Cardiac muscle cell (in vitro differentiated cells and primary cell): ENCODE data around the gene ZNF76. TPM values are rescaled to one million over a fixed set of nuclear protein-coding genes. Genes with fewer than 3 reads are reported as not detected.
A peak's percentile ranks its signal among the peaks of the same experiment; 100 is the strongest.
"Not testable (repeated sequence)": the region's sequence is repeated elsewhere in the genome, so short reads cannot be mapped to it uniquely, and the experiment has no call there.

ENCODE experiments used
- DNase-seq, 2 donors: peaks; one replicate each; pipeline versions ENCODE4 v3.0.0 to v3.0.0-alpha.2; 2010 to 2017; ENCODE audit warnings: low read depth in 1 of 2, low spot score in 1 of 2
- H3K27ac ChIP-seq: fragments of 200-600 bp; sonication (generic); 2 replicates; pipeline ENCODE4 v1.5.1; 2016
- H3K27me3 ChIP-seq: fragments of 200-600 bp; sonication (generic); 2 replicates; pipeline ENCODE4 v1.6.0; 2016; ENCODE audit warnings: control low read depth
- H3K36me3 ChIP-seq: fragments of 200-600 bp; sonication (generic); 2 replicates; pipeline ENCODE4 v1.5.1; 2016; ENCODE audit warnings: control low read depth
- H3K4me1 ChIP-seq: fragments of 200-600 bp; sonication (generic); 2 replicates; pipeline ENCODE4 v1.8.1; 2017; ENCODE audit warnings: low read depth, mild to moderate bottlenecking, mixed run types
- H3K4me3 ChIP-seq: fragments of 200-600 bp; sonication (generic); 2 replicates; pipeline ENCODE4 v1.5.1; 2016; ENCODE audit warnings: mild to moderate bottlenecking
- H3K9me3 ChIP-seq: fragments of 200-600 bp; sonication (generic); 2 replicates; pipeline ENCODE4 v1.5.1; 2017; ENCODE audit warnings: low read depth, mild to moderate bottlenecking, control low read depth
- polyA plus RNA-seq: library from polyadenylated mRNA; unstranded; fragments of >200 nt; fragmentation: Nextera tagmentation; extraction: Ambion mirVana; gene quantifications from 2 replicates; pipeline ENCODE4 v1.2.1, GENCODE V29; 2016
- total RNA-seq: library from RNA; depleted of rRNA; stranded (reverse); fragments of >200 nt; gene quantifications from 2 replicates; pipeline ENCODE4 v1.2.3, GENCODE V29; 2016
- TF ChIP-seq, protein P1 (sequence below): IDR thresholded peaks from 2 replicates; pipeline ENCODE4 v1.5.1; 2012; ENCODE audit warnings: low read depth, mild to moderate bottlenecking, low read length

ZNF76 gene
- total and polyA plus RNA-seq, 2 experiments from 2014 or later = 46.2 to 59.6 TPM

DNA sequence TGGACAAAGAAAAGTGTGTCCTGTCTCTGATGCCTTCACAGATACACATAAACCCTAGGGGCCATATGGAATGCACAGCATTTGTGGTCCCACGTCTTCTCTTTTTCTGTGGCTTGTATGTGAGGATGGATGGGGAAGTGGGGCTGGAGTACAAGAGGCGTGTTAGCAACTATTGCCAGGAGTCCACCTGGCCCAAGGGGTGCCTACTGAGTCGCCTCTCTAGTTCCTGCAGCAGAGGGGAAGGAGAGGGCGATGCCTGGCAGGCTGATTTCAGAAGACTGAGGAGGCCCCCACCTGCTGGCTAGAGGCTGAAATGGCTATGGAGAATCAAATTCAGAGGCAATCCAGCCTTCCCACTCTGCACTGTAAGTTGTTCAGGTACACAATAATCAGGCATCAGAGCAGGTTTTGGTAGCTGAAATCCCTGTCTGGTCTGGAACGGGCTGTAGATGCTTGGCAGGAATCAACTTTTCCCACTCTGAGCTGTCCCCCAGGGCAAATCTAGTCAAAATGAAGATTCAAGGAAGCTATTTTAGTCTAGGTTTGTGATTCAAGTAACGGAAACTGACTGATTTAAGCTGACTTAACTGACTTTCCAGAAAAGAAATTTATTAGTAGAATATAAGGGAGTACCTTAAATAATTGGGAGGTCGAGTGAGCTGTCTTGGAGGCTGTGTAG, 68.0 kb downstream of the ZNF76 start:
- no peaks in the 10 kb centered on the region for H3K36me3 ChIP-seq
- TF ChIP-seq, protein P1, sequence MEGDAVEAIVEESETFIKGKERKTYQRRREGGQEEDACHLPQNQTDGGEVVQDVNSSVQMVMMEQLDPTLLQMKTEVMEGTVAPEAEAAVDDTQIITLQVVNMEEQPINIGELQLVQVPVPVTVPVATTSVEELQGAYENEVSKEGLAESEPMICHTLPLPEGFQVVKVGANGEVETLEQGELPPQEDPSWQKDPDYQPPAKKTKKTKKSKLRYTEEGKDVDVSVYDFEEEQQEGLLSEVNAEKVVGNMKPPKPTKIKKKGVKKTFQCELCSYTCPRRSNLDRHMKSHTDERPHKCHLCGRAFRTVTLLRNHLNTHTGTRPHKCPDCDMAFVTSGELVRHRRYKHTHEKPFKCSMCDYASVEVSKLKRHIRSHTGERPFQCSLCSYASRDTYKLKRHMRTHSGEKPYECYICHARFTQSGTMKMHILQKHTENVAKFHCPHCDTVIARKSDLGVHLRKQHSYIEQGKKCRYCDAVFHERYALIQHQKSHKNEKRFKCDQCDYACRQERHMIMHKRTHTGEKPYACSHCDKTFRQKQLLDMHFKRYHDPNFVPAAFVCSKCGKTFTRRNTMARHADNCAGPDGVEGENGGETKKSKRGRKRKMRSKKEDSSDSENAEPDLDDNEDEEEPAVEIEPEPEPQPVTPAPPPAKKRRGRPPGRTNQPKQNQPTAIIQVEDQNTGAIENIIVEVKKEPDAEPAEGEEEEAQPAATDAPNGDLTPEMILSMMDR = peak; percentile 73
- no peak overlapping the region for H3K4me3 ChIP-seq
- H3K27ac ChIP-seq = no peak overlapping the region
- no peaks in the 10 kb centered on the region for H3K4me1 ChIP-seq
- DNase-seq = peak; percentile 64 to 80
- H3K27me3 ChIP-seq = no peaks in the 10 kb centered on the region
- H3K9me3 ChIP-seq = no peaks in the 10 kb centered on the region

DNA sequence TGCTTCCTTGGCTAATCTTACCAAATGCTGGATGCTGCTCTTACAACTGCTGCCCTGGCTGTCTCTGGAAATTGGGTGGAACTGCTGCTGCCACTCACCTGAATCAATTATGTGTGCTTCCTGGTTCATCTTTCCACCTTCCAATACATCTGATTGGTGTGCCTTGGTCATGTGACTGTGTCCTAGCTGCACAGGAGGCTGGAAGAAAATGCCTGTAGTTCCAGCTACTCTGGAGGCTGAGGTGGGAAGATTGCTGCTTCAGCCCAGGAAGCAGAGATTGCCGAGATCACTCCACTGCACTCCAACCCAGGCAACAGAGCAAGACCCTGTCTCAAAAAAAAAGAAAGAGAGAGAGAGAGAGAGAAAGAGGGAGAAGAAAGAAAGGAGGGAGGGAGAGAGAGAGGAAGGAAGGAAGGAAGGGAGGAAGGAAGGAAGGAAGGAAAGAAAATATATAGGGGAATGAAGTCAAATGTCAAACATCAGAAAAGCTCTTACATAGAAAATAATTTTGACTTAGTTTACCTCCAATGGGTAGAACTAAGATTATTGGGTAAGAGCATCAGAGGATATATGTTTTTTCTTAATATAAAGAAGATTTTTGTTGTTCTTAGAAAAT, 68.7 kb downstream of the ZNF76 start:
- H3K27ac ChIP-seq = no peak overlapping the region
- no peaks in the 10 kb centered on the region for H3K4me1 ChIP-seq
- TF ChIP-seq, protein P1 = no peak
- H3K27me3 ChIP-seq = no peaks in the 10 kb centered on the region
- no peak overlapping the region for H3K4me3 ChIP-seq
- DNase-seq = no peak
- H3K9me3 ChIP-seq = no peaks in the 10 kb centered on the region
- H3K36me3 ChIP-seq = no peaks in the 10 kb centered on the region

DNA sequence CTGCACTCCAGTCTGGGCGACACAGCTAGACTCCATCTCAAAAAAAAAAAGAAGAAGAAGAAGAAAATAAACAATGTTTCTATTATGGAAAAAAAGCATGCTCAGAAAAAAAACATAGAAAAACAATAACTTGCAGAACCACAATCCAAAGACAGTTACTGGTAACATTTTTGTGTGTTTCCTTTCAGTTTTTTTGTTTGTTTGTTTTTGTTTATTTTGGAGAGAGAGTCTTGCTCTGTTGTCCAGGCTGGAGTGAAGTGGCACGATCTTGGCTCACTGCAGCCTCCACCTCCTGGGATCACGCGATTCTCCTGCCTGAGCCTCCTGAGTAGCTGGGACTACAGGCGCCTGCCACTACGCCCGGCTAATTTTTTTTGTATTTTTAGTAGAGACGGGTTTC, 69.4 kb downstream of the ZNF76 start:
- not testable (repeated sequence) for H3K36me3 ChIP-seq, H3K4me3 ChIP-seq, H3K4me1 ChIP-seq, H3K9me3 ChIP-seq, DNase-seq, H3K27me3 ChIP-seq, H3K27ac ChIP-seq

DNA sequence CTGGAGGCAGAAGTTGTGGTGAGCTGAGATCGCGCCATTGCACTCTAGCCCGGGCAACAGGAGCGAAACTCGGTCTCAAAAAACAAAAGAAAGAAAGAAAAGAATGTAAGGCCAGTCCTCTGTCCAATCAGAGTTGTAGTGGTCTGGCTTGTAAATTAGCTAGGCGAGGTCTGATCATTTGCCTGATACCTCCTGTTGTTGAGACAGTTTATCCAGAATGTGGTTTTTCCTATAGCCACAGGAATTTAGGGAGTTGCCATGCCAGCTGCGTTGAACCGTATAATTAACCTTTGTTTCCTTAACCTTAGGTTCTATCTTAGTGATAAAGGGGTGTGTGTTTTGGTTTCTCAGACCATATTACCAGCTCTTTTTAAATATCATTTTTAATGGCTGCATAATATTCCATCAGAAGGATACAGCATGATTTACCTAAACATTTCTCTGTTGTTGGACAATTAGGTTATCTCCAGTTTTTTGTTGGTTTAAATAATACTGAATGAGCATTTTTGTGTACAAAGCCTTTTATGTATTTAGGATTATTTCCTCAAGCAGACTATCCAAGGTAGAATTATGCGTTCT, 71.1 kb downstream of the ZNF76 start:
- Histone ChIP-seq H3K4me3 (no peak overlapping the region), H3K4me1 (no peaks in the 10 kb centered on the region), H3K36me3 (no peaks in the 10 kb centered on the region), H3K27ac (no peak overlapping the region), H3K9me3 (no peaks in the 10 kb centered on the region), H3K27me3 (peaks cover 5% of the 10 kb centered on the region)
- no peak for DNase-seq
- TF ChIP-seq, protein P1 = no peak

DNA sequence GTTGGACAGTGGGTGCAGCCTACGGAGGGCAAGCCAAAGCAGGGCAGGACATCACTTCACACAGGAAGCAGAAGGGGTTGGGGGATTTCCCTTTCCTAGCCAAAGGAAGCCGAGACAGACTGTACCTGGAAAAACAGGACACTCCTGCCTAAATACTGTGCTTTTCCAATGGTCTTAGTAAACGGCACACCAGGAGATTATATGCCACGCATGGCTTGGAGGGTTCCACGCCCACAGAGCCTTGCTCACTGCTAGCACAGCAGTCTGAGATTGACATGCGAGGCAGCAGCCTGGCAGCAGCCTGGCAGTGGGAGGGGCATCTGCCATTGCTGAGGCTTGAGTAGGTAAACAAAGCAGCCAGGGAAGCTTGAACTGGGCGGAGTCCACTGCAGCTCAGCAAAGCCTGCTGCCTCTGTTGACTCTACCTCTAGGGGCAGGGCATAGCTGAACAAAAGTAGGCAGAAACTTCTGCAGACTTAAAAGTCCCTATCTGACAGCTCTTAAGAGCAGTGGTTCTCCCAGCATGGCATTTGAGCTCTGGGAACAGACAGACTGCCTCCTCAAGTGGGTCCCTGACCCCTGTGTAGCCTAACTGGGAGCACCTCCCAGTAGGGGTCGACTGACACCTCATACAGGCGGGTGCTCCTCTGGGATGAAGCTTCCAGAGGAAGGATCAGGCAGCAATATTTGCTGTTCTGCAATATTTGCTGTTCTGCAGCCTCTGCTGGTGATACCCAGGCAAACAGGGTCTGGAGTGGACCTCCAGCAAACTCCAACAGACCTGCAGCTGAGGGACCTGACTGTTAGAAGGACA, 72.7 kb downstream of the ZNF76 start:
- H3K4me1 ChIP-seq, H3K36me3 ChIP-seq, DNase-seq, H3K27ac ChIP-seq, H3K4me3 ChIP-seq, H3K27me3 ChIP-seq, H3K9me3 ChIP-seq: not testable (repeated sequence)

DNA sequence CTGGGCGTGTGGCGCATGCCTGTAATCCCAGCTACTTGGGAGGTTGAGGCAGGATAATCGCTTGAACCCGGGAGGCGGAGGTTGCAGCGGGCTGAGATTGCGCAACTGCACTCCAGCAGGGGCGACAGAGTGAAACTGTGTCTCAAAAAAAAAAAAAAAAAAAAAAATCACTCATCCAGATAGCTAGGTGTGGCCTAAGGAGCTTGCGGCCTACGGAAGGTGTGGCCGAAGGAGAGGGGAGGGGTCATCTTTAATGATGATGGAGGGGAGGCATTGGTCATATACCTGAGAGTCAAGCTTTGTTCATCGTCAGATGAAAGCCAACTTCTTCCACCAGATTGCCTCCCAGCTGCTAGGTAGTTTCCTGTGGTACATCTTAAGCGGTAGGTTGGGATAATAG, 82.0 kb downstream of the ZNF76 start:
- no peak overlapping the region for H3K4me3 ChIP-seq
- no peak for DNase-seq
- H3K27me3 ChIP-seq = no peaks in the 10 kb centered on the region
- TF ChIP-seq, protein P1 = no peak
- H3K36me3 ChIP-seq = no peaks in the 10 kb centered on the region
- peaks cover 7% of the 10 kb centered on the region for H3K4me1 ChIP-seq
- H3K9me3 ChIP-seq = no peaks in the 10 kb centered on the region
- H3K27ac ChIP-seq = no peak overlapping the region
